ENCODE data around the gene CCDC90B.
"Not testable (repeated sequence)": the region's sequence is repeated elsewhere in the genome, so short reads cannot be mapped to it uniquely, and the experiment has no call there.

The CCDC90B gene

DNA sequence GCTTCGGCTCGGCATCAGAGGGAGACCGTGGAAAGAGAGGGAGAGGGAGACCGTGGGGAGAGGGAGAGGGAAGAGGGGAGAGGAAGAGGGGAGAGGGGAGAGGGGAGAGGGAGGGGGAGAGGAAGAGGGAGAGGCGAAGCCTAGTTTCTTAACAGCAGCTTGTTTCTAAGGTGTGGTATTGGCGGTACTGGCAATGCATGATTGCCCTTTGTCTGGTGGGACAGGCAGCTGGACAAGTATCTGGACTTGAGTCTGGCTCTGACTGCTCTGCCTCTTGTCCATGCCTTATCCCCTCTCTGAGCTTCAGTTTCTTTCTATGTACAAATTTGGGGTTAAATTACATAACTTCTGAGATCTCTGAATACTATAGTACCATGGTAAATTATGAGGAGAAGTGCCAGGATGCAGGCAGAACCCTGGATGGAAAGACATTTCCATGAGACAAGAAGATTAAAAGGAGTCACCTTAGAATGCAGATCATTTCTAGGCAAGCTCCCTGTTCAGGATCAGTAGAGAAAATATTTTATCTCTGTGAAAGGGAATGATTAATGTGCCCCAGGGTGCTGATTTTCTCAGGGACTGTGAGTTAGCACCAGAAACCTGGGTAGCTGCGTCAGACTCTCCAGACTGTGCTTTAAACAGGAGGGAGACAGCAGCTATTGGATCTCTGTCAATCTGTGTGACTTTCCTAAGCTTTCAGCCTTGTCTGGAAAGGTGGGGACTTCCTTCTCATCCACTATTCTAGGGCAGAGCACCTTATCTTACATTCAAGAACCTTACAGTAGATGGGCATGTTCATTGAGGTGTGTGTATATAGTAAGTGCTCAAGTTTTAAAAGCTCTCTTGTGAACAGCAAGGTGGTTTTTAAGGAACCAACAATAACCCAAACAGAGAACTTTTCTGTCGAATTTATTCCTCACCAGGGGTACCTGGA lies 31.9 kb upstream of the CCDC90B start:
- Histone ChIP-seq H3K27me3 (ENCODE audit: control insufficient read depth, low read length) (no peaks in the 10 kb centered on the region), H3K9me2 (replicated peaks; ENCODE audit: control insufficient read depth, low read length) (no peaks in the 10 kb centered on the region), H3K4me3 (ENCODE audit: low read length) (no peak overlapping the region), H4K20me1 (ENCODE audit: control insufficient read depth, insufficient read depth, low read depth, low read length) (no peaks in the 10 kb centered on the region), H3K9me3 (ENCODE audit: control insufficient read depth, insufficient read depth, low read length) (no peaks in the 10 kb centered on the region), H3K79me2 (ENCODE audit: control insufficient read depth, low read length) (no peaks in the 10 kb centered on the region), H3K4me2 (ENCODE audit: low read length) (no peak overlapping the region), H3K27ac (ENCODE audit: low read depth, low read length) (no peak overlapping the region), H3K4me1 (ENCODE audit: control insufficient read depth, low read length) (no peaks in the 10 kb centered on the region), H3F3A (ENCODE audit: control insufficient read depth, insufficient read depth) (no peaks in the 10 kb centered on the region), H3K36me3 (ENCODE audit: control insufficient read depth, low read length) (no peaks in the 10 kb centered on the region)
- TF ChIP-seq, protein P1, sequence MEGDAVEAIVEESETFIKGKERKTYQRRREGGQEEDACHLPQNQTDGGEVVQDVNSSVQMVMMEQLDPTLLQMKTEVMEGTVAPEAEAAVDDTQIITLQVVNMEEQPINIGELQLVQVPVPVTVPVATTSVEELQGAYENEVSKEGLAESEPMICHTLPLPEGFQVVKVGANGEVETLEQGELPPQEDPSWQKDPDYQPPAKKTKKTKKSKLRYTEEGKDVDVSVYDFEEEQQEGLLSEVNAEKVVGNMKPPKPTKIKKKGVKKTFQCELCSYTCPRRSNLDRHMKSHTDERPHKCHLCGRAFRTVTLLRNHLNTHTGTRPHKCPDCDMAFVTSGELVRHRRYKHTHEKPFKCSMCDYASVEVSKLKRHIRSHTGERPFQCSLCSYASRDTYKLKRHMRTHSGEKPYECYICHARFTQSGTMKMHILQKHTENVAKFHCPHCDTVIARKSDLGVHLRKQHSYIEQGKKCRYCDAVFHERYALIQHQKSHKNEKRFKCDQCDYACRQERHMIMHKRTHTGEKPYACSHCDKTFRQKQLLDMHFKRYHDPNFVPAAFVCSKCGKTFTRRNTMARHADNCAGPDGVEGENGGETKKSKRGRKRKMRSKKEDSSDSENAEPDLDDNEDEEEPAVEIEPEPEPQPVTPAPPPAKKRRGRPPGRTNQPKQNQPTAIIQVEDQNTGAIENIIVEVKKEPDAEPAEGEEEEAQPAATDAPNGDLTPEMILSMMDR (IDR thresholded peaks at IDR 0.05; ENCODE audit: low read depth, low read length, poor library complexity, severe bottlenecking) = no peak
- no peak for TF ChIP-seq EZH2phosphoT487 (IDR thresholded peaks at IDR 0.05; ENCODE audit: borderline replicate concordance, low read length)

DNA sequence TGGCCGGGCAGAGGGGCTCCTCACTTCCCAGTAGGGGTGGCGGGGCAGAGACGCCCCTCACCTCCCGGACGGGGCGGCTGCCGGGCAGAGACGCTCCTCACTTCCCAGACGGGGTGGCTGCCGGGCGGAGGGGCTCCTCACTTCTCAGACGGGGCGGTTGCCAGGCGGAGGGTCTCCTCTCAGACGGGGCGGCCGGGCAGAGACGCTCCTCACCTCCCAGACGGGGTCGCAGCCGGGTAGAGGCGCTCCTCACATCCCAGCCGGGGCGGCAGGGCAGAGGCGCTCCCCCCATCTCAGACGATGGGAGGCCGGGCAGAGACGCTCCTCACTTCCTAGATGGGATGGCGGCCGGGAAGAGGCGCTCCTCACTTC lies 30.7 kb upstream of the CCDC90B start:
- not testable (repeated sequence) for H3K9me3 ChIP-seq (ENCODE audit: control insufficient read depth, insufficient read depth, low read length); H3K4me2 ChIP-seq (ENCODE audit: low read length); H3K4me1 ChIP-seq (ENCODE audit: control insufficient read depth, low read length); H3K27me3 ChIP-seq (ENCODE audit: control insufficient read depth, low read length); H3K4me3 ChIP-seq (ENCODE audit: low read length); H3K27ac ChIP-seq (ENCODE audit: low read depth, low read length); H3K9me2 ChIP-seq (replicated peaks; ENCODE audit: control insufficient read depth, low read length); H4K20me1 ChIP-seq (ENCODE audit: control insufficient read depth, insufficient read depth, low read depth, low read length); H3K79me2 ChIP-seq (ENCODE audit: control insufficient read depth, low read length); H3K36me3 ChIP-seq (ENCODE audit: control insufficient read depth, low read length); H3F3A ChIP-seq (ENCODE audit: control insufficient read depth, insufficient read depth)

DNA sequence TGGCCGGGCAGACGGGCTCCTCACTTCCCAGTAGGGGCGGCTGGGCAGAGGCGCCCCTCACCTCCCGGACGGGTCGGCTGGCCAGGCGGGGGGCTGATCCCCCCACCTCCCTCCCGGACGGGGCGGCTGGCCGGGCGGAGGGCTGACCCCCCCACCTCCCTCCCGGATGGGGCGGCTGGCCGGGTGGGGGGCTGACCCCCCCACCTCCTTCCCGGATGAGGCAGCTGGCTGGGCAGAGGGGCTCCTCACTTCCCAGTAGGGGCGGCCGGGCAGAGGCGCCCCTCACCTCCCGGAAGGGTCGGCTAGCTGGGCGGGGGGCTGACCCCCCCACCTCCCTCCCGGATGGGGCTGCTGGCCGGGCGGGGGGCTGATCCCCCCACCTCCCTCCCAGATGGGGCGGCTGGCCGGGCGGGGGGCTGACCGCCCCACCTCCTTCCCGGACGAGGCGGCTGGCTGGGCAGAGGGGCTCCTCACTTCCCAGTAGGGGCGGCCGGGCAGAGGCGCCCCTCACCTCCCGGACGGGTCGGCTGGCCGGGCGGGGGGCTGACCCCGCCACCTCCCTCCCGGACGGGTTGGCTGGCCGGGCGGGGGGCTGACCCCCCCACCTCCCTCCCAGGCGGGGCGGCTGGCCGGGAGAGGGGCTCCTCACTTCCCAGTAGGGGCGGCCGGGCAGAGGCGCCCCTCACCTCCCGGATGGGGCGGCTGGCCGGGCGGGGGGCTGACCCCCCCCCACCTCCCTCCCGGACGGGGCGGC lies 30.2 kb upstream of the CCDC90B start:
- H3K79me2 ChIP-seq (ENCODE audit: control insufficient read depth, low read length); H3K4me3 ChIP-seq (ENCODE audit: low read length); H3K4me1 ChIP-seq (ENCODE audit: control insufficient read depth, low read length); H3K9me2 ChIP-seq (replicated peaks; ENCODE audit: control insufficient read depth, low read length); H4K20me1 ChIP-seq (ENCODE audit: control insufficient read depth, insufficient read depth, low read depth, low read length); H3K4me2 ChIP-seq (ENCODE audit: low read length); H3K27me3 ChIP-seq (ENCODE audit: control insufficient read depth, low read length); H3K36me3 ChIP-seq (ENCODE audit: control insufficient read depth, low read length); H3F3A ChIP-seq (ENCODE audit: control insufficient read depth, insufficient read depth); H3K27ac ChIP-seq (ENCODE audit: low read depth, low read length); H3K9me3 ChIP-seq (ENCODE audit: control insufficient read depth, insufficient read depth, low read length): not testable (repeated sequence)

DNA sequence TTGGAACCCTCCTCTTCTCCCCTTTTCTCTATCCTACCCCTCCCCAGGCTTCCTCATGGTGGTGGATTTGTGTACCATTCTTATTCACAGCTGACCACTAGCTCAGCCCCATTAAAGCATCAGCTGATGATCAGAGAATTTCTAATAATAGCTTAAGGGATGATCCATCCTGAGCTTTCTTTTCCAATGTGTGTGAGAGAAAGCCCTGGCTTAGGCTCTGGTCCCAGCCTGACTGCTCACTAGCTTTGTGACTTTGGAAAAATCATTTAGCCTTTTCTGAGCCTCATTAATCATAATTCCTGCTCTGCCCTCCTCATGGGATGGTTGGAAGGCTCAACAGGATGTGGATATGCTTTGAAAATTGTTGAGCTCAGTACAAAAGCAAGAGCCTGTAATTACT lies 26.3 kb upstream of the CCDC90B start:
- Histone ChIP-seq H3K4me1 (ENCODE audit: control insufficient read depth, low read length) (no peaks in the 10 kb centered on the region), H3K9me2 (replicated peaks; ENCODE audit: control insufficient read depth, low read length) (no peaks in the 10 kb centered on the region), H3K36me3 (ENCODE audit: control insufficient read depth, low read length) (no peaks in the 10 kb centered on the region), H3K27me3 (ENCODE audit: control insufficient read depth, low read length) (no peaks in the 10 kb centered on the region), H3K4me2 (ENCODE audit: low read length) (no peak overlapping the region), H3K27ac (ENCODE audit: low read depth, low read length) (no peak overlapping the region), H3K9me3 (ENCODE audit: control insufficient read depth, insufficient read depth, low read length) (no peaks in the 10 kb centered on the region), H3K4me3 (ENCODE audit: low read length) (no peak overlapping the region), H3K79me2 (ENCODE audit: control insufficient read depth, low read length) (no peaks in the 10 kb centered on the region), H4K20me1 (ENCODE audit: control insufficient read depth, insufficient read depth, low read depth, low read length) (no peaks in the 10 kb centered on the region), H3F3A (ENCODE audit: control insufficient read depth, insufficient read depth) (no peaks in the 10 kb centered on the region)
- no peak for TF ChIP-seq EZH2phosphoT487 (IDR thresholded peaks at IDR 0.05; ENCODE audit: borderline replicate concordance, low read length)
- TF ChIP-seq, protein P1 (IDR thresholded peaks at IDR 0.05; ENCODE audit: low read depth, low read length, poor library complexity, severe bottlenecking) = no peak
